GM12878 (cell line): ENCODE measurements around the gene FPGS. TPM values are rescaled to one million over a fixed set of nuclear protein-coding genes. Genes with fewer than 3 reads are reported as not detected.

Experiments used
- ATAC-seq: fragments of 200-7000 bp; cut with Tn5 transposase; 3 replicates; pipeline ENCODE4 v1.9.1; 2020; ENCODE audit warnings: mild to moderate bottlenecking, moderate library complexity
- BruUV-seq: library from RNA; stranded (reverse); fragments of 400-500 nt; replicated peaks from 2 replicates; lab custom pipeline; 2021; lab: Mats Ljungman, UMichigan
- CTCF ChIA-PET: fragments of 300-600 bp; sonication (Branson Sonifier 250); formaldehyde crosslinking; extraction: SDS; loops from one replicate; lab custom pipeline; 2021; ENCODE audit warnings: inconsistent platforms; lab: Yijun Ruan, JAX
- POLR2A ChIA-PET: fragments of 350-600 bp; formaldehyde crosslinking; extraction: SDS; loops from one replicate; lab custom pipeline; 2021; ENCODE audit warnings: inconsistent platforms; lab: Charles Lee
- RAD21 ChIA-PET: fragments of 300-600 bp; sonication (Branson Sonifier 250); formaldehyde crosslinking; loops from one replicate; lab custom pipeline; 2023; ENCODE audit warnings: antibody characterized with exemption; ENCODE audit not compliant: unreplicated experiment; lab: Charles Lee
- SMC1A ChIA-PET: fragments of 300-600 bp; sonication (Branson Sonifier 250); formaldehyde crosslinking; loops from one replicate; lab custom pipeline; 2023; ENCODE audit not compliant: unreplicated experiment, uncharacterized antibody; lab: Charles Lee
- DNase-seq: peaks from one replicate; pipeline ENCODE4 v3.0.0-alpha.2; 2011; ENCODE audit warnings: low read depth, low spot score
- FAIRE-seq: peaks from 3 replicates; lab custom pipeline; 2011; peaks lifted over from hg19 to GRCh38; lab: Jason Lieb, UNC
- H2AFZ ChIP-seq: 2 replicates; pipeline ENCODE4 v1.6.0; 2011; ENCODE audit warnings: low read depth, low read length, control low read depth; ENCODE audit not compliant: control insufficient read depth
- H3K27ac ChIP-seq: 2 replicates; pipeline ENCODE4 v1.5.1; 2011; ENCODE audit warnings: control low read depth; ENCODE audit not compliant: control insufficient read depth, insufficient read depth
- H3K27me3 ChIP-seq, 2 experiments: replicated peaks in 1 of 2; 2 replicates each; pipeline versions ENCODE4 v1.6.0 to v1.6.1; 2011; ENCODE audit warnings: low read length in 1 of 2; ENCODE audit not compliant: control insufficient read depth in 2 of 2, insufficient read depth in 2 of 2
- H3K36me3 ChIP-seq, 2 experiments: 2 replicates each; pipeline ENCODE4 v1.5.1; 2011; ENCODE audit warnings: low read length in 1 of 2; ENCODE audit not compliant: control insufficient read depth in 2 of 2, insufficient read depth in 2 of 2
- H3K4me1 ChIP-seq: 2 replicates; pipeline ENCODE4 v1.6.1; 2011; ENCODE audit warnings: mild to moderate bottlenecking, low read length, moderate library complexity, mixed read lengths; ENCODE audit not compliant: control insufficient read depth, insufficient read depth
- H3K4me2 ChIP-seq: 2 replicates; pipeline ENCODE4 v1.6.0; 2011; ENCODE audit warnings: control low read depth; ENCODE audit not compliant: control insufficient read depth, insufficient read depth
- H3K4me3 ChIP-seq: fragments of 200-600 bp; sonication (generic); 2 replicates; pipeline ENCODE4 v1.5.1; 2016
- H3K79me2 ChIP-seq: 2 replicates; pipeline ENCODE4 v1.6.0; 2011; ENCODE audit warnings: low read length; ENCODE audit not compliant: control insufficient read depth, insufficient read depth
- H3K9ac ChIP-seq: 2 replicates; pipeline ENCODE4 v1.8.0; 2011; ENCODE audit warnings: low read length, control low read depth, mixed read lengths; ENCODE audit not compliant: control insufficient read depth, insufficient read depth
- H3K9me3 ChIP-seq: replicated peaks from 3 replicates; pipeline ENCODE4 v1.5.1; 2011; ENCODE audit warnings: mild to moderate bottlenecking, low read length; ENCODE audit not compliant: control insufficient read depth, insufficient read depth
- H4K20me1 ChIP-seq: 2 replicates; pipeline ENCODE4 v1.6.0; 2011; ENCODE audit not compliant: control insufficient read depth, insufficient read depth
- CBFB ChIP-seq: IDR thresholded peaks from 2 replicates; pipeline ENCODE4 v1.6.1; 2016; ENCODE audit warnings: antibody characterized with exemption, low read depth
- HCFC1 ChIP-seq: fragments of 150-350 bp; IDR thresholded peaks from 2 replicates; pipeline ENCODE4 v1.6.1; 2014; ENCODE audit warnings: low read length
- KAT2A ChIP-seq: conservative IDR thresholded peaks from 2 replicates; pipeline ENCODE4 v1.6.1; 2011; ENCODE audit warnings: low read depth, low read length; ENCODE audit not compliant: control insufficient read depth
- NBN ChIP-seq: fragments of 450-650 bp; IDR thresholded peaks from 2 replicates; pipeline ENCODE4 v1.6.1; 2016
- NFYB ChIP-seq: IDR thresholded peaks from 2 replicates; pipeline ENCODE4 v1.6.1; 2011; ENCODE audit warnings: low read depth, mild to moderate bottlenecking, low read length, improper control_type of control experiment, moderate library complexity; ENCODE audit not compliant: insufficient read depth
- PAX5 ChIP-seq: IDR thresholded peaks from 2 replicates; pipeline ENCODE4 v1.6.1; 2011; ENCODE audit warnings: low read depth, low read length, borderline replicate concordance
- RB1 ChIP-seq: fragments of 450-650 bp; formaldehyde crosslinking; IDR thresholded peaks from 2 replicates; pipeline ENCODE4 v1.6.1; 2017; ENCODE audit warnings: mild to moderate bottlenecking, borderline replicate concordance
- RELA ChIP-seq: fragments of 450-650 bp; IDR thresholded peaks from 2 replicates; pipeline ENCODE4 v1.8.0; 2014; ENCODE audit warnings: borderline replicate concordance; ENCODE audit not compliant: partially characterized antibody
- SREBF1 ChIP-seq: IDR thresholded peaks from 2 replicates; pipeline ENCODE4 v1.6.1; 2012; ENCODE audit warnings: mild to moderate bottlenecking, low read length
- TCF12 ChIP-seq: IDR thresholded peaks from 2 replicates; pipeline ENCODE4 v1.6.1; 2011; ENCODE audit warnings: low read depth, mild to moderate bottlenecking, low read length
- TCF3 ChIP-seq: IDR thresholded peaks from 2 replicates; pipeline ENCODE4 v1.6.1; 2012; ENCODE audit warnings: low read depth, mild to moderate bottlenecking, low read length, borderline replicate concordance; ENCODE audit not compliant: insufficient read depth
- ZBED1 ChIP-seq: IDR thresholded peaks from 2 replicates; pipeline ENCODE4 v1.6.1; 2016; ENCODE audit warnings: borderline replicate concordance
- ZSCAN29 ChIP-seq: fragments of 450-650 bp; IDR thresholded peaks from 2 replicates; pipeline ENCODE4 v1.6.1; 2017; ENCODE audit warnings: mild to moderate bottlenecking, moderate library complexity
- WGBS: methylation state at CpG from one replicate; pipeline ENCODE4 v1.1.6; 2016; ENCODE audit warnings: low lambda C conversion rate; ENCODE audit not compliant: insufficient replicate concordance, insufficient coverage; ENCODE audit errors: missing lambda C conversion rate; 5-methylcytosine and 5-hydroxymethylcytosine counted together
- in situ Hi-C: fragments of 300-500 bp; cut with MboI; formaldehyde crosslinking; loops from 9 replicates; pipeline ENCODE4 v1.14.3; 2018; ENCODE audit warnings: mixed read lengths
- intact Hi-C: fragments of 100-400 bp; cut with micrococcal nuclease; formaldehyde crosslinking; loops from one replicate; pipeline ENCODE4 v1.14.2; 2022; ENCODE audit not compliant: unreplicated experiment
- polyA plus RNA-seq, 11 experiments: library from polyadenylated mRNA; depleted of rRNA in 4 of 11; unstranded in 6 of 11; stranded (reverse) in 5 of 11; fragments of >200 nt; fragmentation: Nextera tagmentation in 4 of 11; fragmentation: Illumina TruSeq in 1 of 11; extraction: Ambion mirVana in 4 of 11; extraction: Trizol in 1 of 11; gene quantifications; 1 replicate in 1 of 11; 2 replicates in 10 of 11; pipeline versions ENCODE4 v1.2.1 to v1.2.3, GENCODE V29; 2011 to 2016; ENCODE audit warnings: inconsistent platforms in 2 of 11, missing spikeins in 2 of 11, low read depth in 1 of 11
- total RNA-seq, 4 experiments: library from RNA; depleted of rRNA in 3 of 4; stranded (reverse); fragments of >200 nt in 3 of 4; fragmentation: Illumina TruSeq in 1 of 4; extraction: Trizol in 1 of 4; gene quantifications; 2 replicates each; pipeline versions ENCODE4 v1.2.1 to v1.2.3, GENCODE V29; 2013 to 2021
- TF ChIP-seq, protein P1 (sequence below): fragments of 450-650 bp; IDR thresholded peaks from 2 replicates; pipeline ENCODE4 v1.6.1; 2017; ENCODE audit warnings: low read depth, mild to moderate bottlenecking, moderate library complexity
- TF ChIP-seq, protein P2 (sequence below): fragments of 450-650 bp; IDR thresholded peaks from 2 replicates; pipeline ENCODE4 v1.6.1; 2016; ENCODE audit warnings: mild to moderate bottlenecking
- TF ChIP-seq, protein P3 (sequence below), 3 experiments: IDR thresholded peaks in 2 of 3; conservative IDR thresholded peaks in 1 of 3; 2 replicates each; pipeline ENCODE4 v1.5.1; 2011; ENCODE audit warnings: low read depth in 3 of 3, low read length in 3 of 3, mild to moderate bottlenecking in 3 of 3, control low read depth in 2 of 3, moderate library complexity in 2 of 3, inconsistent platforms in 1 of 3, mixed read lengths in 1 of 3; ENCODE audit not compliant: control insufficient read depth in 2 of 3, insufficient read depth in 1 of 3; ENCODE audit errors: extremely low read depth in 1 of 3

Gene FPGS
- total and polyA plus RNA-seq, 10 of the 15 experiments (the other 5 are each of a cell fraction or from before 2014, with no cell fraction given), result 1.2 to 127 (median 80.4) TPM

DNA sequence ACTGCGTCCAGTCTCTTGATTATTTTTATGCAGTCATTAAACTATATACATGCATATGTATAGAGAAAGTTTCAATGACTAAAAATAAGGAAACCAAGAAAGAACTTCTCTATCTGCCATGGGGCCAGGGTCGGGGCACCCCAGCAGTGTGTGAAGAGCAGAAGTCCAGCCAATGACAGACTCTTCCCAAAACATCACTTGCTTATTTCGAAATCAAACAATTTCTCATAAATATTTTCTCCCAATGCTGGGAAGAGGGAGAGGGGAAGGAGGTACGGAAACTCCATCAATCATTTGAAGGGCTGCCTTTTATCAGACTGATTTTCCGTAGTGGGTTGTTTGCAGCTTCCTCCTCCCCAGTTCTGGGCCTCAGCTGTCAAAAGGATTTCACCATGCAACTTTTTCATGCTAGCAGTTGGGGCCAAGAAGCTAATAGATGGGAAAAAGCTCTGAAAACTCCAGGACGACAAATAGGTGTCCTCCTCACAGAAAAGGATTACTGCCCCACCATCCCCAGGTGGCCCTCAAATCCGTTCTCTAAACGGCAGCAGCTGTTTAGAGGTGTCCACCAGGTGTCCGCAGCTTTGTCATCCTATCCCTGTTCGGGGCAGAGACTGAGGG, 617 bp upstream of the FPGS start:
- H3K9me3 ChIP-seq, result no peaks in the 10 kb centered on the region
- TSS peak; percentile 90 for BruUV-seq
- TF ChIP-seq KAT2A, result no peak
- TF ChIP-seq, protein P1, sequence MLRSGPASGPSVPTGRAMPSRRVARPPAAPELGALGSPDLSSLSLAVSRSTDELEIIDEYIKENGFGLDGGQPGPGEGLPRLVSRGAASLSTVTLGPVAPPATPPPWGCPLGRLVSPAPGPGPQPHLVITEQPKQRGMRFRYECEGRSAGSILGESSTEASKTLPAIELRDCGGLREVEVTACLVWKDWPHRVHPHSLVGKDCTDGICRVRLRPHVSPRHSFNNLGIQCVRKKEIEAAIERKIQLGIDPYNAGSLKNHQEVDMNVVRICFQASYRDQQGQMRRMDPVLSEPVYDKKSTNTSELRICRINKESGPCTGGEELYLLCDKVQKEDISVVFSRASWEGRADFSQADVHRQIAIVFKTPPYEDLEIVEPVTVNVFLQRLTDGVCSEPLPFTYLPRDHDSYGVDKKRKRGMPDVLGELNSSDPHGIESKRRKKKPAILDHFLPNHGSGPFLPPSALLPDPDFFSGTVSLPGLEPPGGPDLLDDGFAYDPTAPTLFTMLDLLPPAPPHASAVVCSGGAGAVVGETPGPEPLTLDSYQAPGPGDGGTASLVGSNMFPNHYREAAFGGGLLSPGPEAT, result peak; percentile 29; the same call in 1 of the 2 replicates
- no peak for TF ChIP-seq PAX5
- no peak for TF ChIP-seq ZSCAN29
- no peak for TF ChIP-seq RELA
- TF ChIP-seq TCF3, result 0 out of 2 replicates have a peak, but pooled peaks have one; percentile 39
- TF ChIP-seq NBN, result no peak
- 0 out of 2 replicates have a peak, but pooled peaks have one; percentile 37 for TF ChIP-seq HCFC1
- no peak for TF ChIP-seq NFYB
- TF ChIP-seq CBFB, result no peak
- peak; percentile 48; the same call in 1 of the 2 replicates for TF ChIP-seq TCF12
- TF ChIP-seq, protein P2, sequence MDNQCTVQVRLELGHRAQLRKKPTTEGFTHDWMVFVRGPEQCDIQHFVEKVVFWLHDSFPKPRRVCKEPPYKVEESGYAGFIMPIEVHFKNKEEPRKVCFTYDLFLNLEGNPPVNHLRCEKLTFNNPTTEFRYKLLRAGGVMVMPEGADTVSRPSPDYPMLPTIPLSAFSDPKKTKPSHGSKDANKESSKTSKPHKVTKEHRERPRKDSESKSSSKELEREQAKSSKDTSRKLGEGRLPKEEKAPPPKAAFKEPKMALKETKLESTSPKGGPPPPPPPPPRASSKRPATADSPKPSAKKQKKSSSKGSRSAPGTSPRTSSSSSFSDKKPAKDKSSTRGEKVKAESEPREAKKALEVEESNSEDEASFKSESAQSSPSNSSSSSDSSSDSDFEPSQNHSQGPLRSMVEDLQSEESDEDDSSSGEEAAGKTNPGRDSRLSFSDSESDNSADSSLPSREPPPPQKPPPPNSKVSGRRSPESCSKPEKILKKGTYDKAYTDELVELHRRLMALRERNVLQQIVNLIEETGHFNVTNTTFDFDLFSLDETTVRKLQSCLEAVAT, result peak; percentile 33; the same call in 1 of the 2 replicates
- no peak for TF ChIP-seq RB1
- TF ChIP-seq SREBF1, result no peak
- no peak for TF ChIP-seq ZBED1
- TF ChIP-seq, protein P3, sequence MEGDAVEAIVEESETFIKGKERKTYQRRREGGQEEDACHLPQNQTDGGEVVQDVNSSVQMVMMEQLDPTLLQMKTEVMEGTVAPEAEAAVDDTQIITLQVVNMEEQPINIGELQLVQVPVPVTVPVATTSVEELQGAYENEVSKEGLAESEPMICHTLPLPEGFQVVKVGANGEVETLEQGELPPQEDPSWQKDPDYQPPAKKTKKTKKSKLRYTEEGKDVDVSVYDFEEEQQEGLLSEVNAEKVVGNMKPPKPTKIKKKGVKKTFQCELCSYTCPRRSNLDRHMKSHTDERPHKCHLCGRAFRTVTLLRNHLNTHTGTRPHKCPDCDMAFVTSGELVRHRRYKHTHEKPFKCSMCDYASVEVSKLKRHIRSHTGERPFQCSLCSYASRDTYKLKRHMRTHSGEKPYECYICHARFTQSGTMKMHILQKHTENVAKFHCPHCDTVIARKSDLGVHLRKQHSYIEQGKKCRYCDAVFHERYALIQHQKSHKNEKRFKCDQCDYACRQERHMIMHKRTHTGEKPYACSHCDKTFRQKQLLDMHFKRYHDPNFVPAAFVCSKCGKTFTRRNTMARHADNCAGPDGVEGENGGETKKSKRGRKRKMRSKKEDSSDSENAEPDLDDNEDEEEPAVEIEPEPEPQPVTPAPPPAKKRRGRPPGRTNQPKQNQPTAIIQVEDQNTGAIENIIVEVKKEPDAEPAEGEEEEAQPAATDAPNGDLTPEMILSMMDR (IDR thresholded peaks at IDR 0.05 in 2 of 3, conservative IDR thresholded peaks at IDR 0.05 in 1 of 3; ENCODE audit: control insufficient read depth in 2 of 3, extremely low read depth in 1 of 3, insufficient read depth in 1 of 3, low read depth in 3 of 3, low read length in 3 of 3), result peak in 1 of 3 experiments; percentile 25; a peak in 1 of 6 replicates

More for the DNA sequence above, 617 bp upstream of the FPGS start:
- FAIRE-seq, result no peak
- Histone ChIP-seq H3K27ac (peak overlapping the region; percentile 61), H2AFZ (peak overlapping the region; percentile 93), H3K36me3 (no peaks in the 10 kb centered on the region; a peak in 1 of 4 replicates), H4K20me1 (no peaks in the 10 kb centered on the region), H3K4me1 (peaks cover 22% of the 10 kb centered on the region), H3K79me2 (peaks cover 20% of the 10 kb centered on the region), H3K4me3 (peak overlapping the region; percentile 75), H3K4me2 (peak overlapping the region; percentile 93), H3K9ac (peak overlapping the region; percentile 67), H3K27me3 (no peaks in the 10 kb centered on the region)
- RAD21 ChIA-PET, result interaction anchor here (0.6 to 1.7 kb wide), 8 partner anchors 9 to 119 kb away, joined by 3 to 7 read pairs (median 4); partner anchors contain the start of genes CDK9, ST6GALNAC4 and TOR2A
- CTCF ChIA-PET, result interaction anchor here (0.8 to 2.4 kb wide), 4 partner anchors 10 to 119 kb away, joined by 3 to 7 read pairs (median 4); partner anchors contain the start of gene TOR2A
- in situ Hi-C loops (no loop called here), intact Hi-C loops (loop anchor here (5.0 kb wide), 1 partner anchor 115 kb away; the partner anchor contains the start of gene ST6GALNAC4)
- POLR2A ChIA-PET, result interaction anchor here (0.6 to 2.1 kb wide), 7 partner anchors 16 to 115 kb away, joined by 4 to 12 read pairs (median 6); partner anchors contain the start of genes CDK9, ST6GALNAC4 and TOR2A
- no peak for ATAC-seq
- no peak for DNase-seq
- WGBS, result 24% methylated on average over 10 of the region's 10 CpGs
- SMC1A ChIA-PET, result interaction anchor here (0.6 to 1.6 kb wide), 10 partner anchors 9 to 250 kb away, joined by 3 to 5 read pairs (median 3); partner anchors contain the start of gene TOR2A
